Measurements from ENCODE around the gene KCNH8. TPM values are rescaled to one million over a fixed set of nuclear protein-coding genes. Genes with fewer than 3 reads are reported as not detected.

KCNH8 gene
- total RNA-seq, 1 donor: not detected

- TF ChIP-seq CTCF (IDR thresholded peaks at IDR 0.05; ENCODE audit: insufficient read depth, low read depth, low read length): no peak
- no peak overlapping the region for H3K4me3 ChIP-seq (ENCODE audit: low read depth, low read length)
- no peak for DNase-seq (ENCODE audit: low read depth)
Observed at GRCh38 chr3:19489936-19490335, 341.6 kb downstream of the KCNH8 start.

GRCh38 chr3:19506171-19506570 is 357.9 kb downstream of the KCNH8 start:
- DNase-seq (ENCODE audit: low read depth): no peak
- TF ChIP-seq CTCF (IDR thresholded peaks at IDR 0.05; ENCODE audit: insufficient read depth, low read depth, low read length): no peak
- no peak overlapping the region for H3K4me3 ChIP-seq (ENCODE audit: low read depth, low read length)

GRCh38 chr3:19522305-19522704 is 374.0 kb downstream of the KCNH8 start:
- H3K4me3 ChIP-seq (ENCODE audit: low read depth, low read length): no peak overlapping the region
- TF ChIP-seq CTCF (IDR thresholded peaks at IDR 0.05; ENCODE audit: insufficient read depth, low read depth, low read length): no peak
- DNase-seq (ENCODE audit: low read depth): no peak

- no peak for TF ChIP-seq CTCF (IDR thresholded peaks at IDR 0.05; ENCODE audit: insufficient read depth, low read depth, low read length)
- no peak overlapping the region for H3K4me3 ChIP-seq (ENCODE audit: low read depth, low read length)
- DNase-seq (ENCODE audit: low read depth): no peak
Observed at GRCh38 chr3:19526071-19526470, 377.8 kb downstream of the KCNH8 start.

GRCh38 chr3:19527746-19528145 is 379.4 kb downstream of the KCNH8 start:
- no peak for DNase-seq (ENCODE audit: low read depth)
- no peak for TF ChIP-seq CTCF (IDR thresholded peaks at IDR 0.05; ENCODE audit: insufficient read depth, low read depth, low read length)
- no peak overlapping the region for H3K4me3 ChIP-seq (ENCODE audit: low read depth, low read length)

- no peak for TF ChIP-seq CTCF (IDR thresholded peaks at IDR 0.05; ENCODE audit: insufficient read depth, low read depth, low read length)
- no peak overlapping the region for H3K4me3 ChIP-seq (ENCODE audit: low read depth, low read length)
- no peak for DNase-seq (ENCODE audit: low read depth)
Observed at GRCh38 chr3:19531426-19531825, 383.1 kb downstream of the KCNH8 start.

All from fibroblast of villous mesenchyme (primary cell).